Astrocyte (in vitro differentiated cells and primary cell): ENCODE results near the gene MREG. TPM values are rescaled to one million over a fixed set of nuclear protein-coding genes. Genes with fewer than 3 reads are reported as not detected.

Experiments used
- DNase-seq: peaks from one replicate; pipeline ENCODE4 v3.0.0-alpha.2; 2010; ENCODE audit warnings: low read depth
- FAIRE-seq: peaks from 2 replicates; lab custom pipeline; 2011; peaks lifted over from hg19 to GRCh38; lab: Jason Lieb, UNC
- H2AFZ ChIP-seq: 2 replicates; pipeline ENCODE4 v1.6.0; 2012; ENCODE audit warnings: low read depth, low read length, inconsistent platforms
- H3K27ac ChIP-seq: 2 replicates; pipeline ENCODE4 v1.5.1; 2011; ENCODE audit warnings: low read depth, low read length, inconsistent platforms
- H3K27me3 ChIP-seq: 2 replicates; pipeline ENCODE4 v1.6.0; 2011; ENCODE audit warnings: low read length, inconsistent platforms; ENCODE audit not compliant: insufficient read depth
- H3K36me3 ChIP-seq: 2 replicates; pipeline ENCODE4 v1.5.1; 2011; ENCODE audit warnings: low read length, inconsistent platforms; ENCODE audit not compliant: insufficient read depth
- H3K4me1 ChIP-seq: 2 replicates; pipeline ENCODE4 v1.5.1; 2011; ENCODE audit warnings: low read length, inconsistent platforms; ENCODE audit not compliant: insufficient read depth
- H3K4me2 ChIP-seq: 2 replicates; pipeline ENCODE4 v1.6.0; 2012; ENCODE audit warnings: low read length, inconsistent platforms
- H3K4me3 ChIP-seq: 2 replicates; pipeline ENCODE4 v1.5.1; 2011; ENCODE audit warnings: low read depth, mild to moderate bottlenecking, low read length, inconsistent platforms; ENCODE audit not compliant: insufficient read depth
- H3K79me2 ChIP-seq: 2 replicates; pipeline ENCODE4 v1.6.0; 2012; ENCODE audit warnings: mild to moderate bottlenecking, low read length, inconsistent platforms; ENCODE audit not compliant: insufficient read depth
- H3K9ac ChIP-seq: 2 replicates; pipeline ENCODE4 v1.6.0; 2012; ENCODE audit warnings: mild to moderate bottlenecking, low read length, inconsistent platforms
- H3K9me3 ChIP-seq: 2 replicates; pipeline ENCODE4 v1.5.1; 2012; ENCODE audit warnings: low read depth, mild to moderate bottlenecking, low read length, inconsistent platforms; ENCODE audit not compliant: insufficient read depth
- H4K20me1 ChIP-seq: 2 replicates; pipeline ENCODE4 v1.6.0; 2012; ENCODE audit warnings: low read length, inconsistent platforms; ENCODE audit not compliant: insufficient read depth
- H3K27ac Mint-ChIP-seq: one replicate; pipeline ENCODE4 v1.8.0; 2021; ENCODE audit warnings: mild to moderate bottlenecking, mixed read lengths; ENCODE audit not compliant: unreplicated experiment
- H3K27me3 Mint-ChIP-seq: one replicate; pipeline ENCODE4 v1.8.0; 2021; ENCODE audit warnings: low read depth, mixed read lengths; ENCODE audit not compliant: unreplicated experiment
- H3K36me3 Mint-ChIP-seq: one replicate; pipeline ENCODE4 v1.8.0; 2021; ENCODE audit warnings: low read depth, mixed read lengths; ENCODE audit not compliant: unreplicated experiment
- H3K4me1 Mint-ChIP-seq: one replicate; pipeline ENCODE4 v1.8.0; 2021; ENCODE audit warnings: low read depth, mixed read lengths; ENCODE audit not compliant: unreplicated experiment
- H3K4me3 Mint-ChIP-seq: one replicate; pipeline ENCODE4 v1.8.0; 2021; ENCODE audit warnings: mild to moderate bottlenecking, moderate library complexity, mixed read lengths; ENCODE audit not compliant: unreplicated experiment
- H3K9me3 Mint-ChIP-seq: one replicate; pipeline ENCODE4 v1.8.0; 2021; ENCODE audit warnings: mild to moderate bottlenecking, mixed read lengths; ENCODE audit not compliant: unreplicated experiment
- EZH2 ChIP-seq: IDR thresholded peaks from 2 replicates; pipeline ENCODE4 v1.6.1; 2012; ENCODE audit warnings: mild to moderate bottlenecking, low read length, inconsistent platforms; ENCODE audit not compliant: insufficient read depth
- total RNA-seq: library from RNA; stranded (reverse); gene quantifications from 2 replicates; pipeline ENCODE4 v1.2.1, GENCODE V29; 2021
- TF ChIP-seq, protein P1 (sequence below): IDR thresholded peaks from 2 replicates; pipeline ENCODE4 v1.5.1; 2011; ENCODE audit warnings: low read depth, mild to moderate bottlenecking, inconsistent platforms, low read length, moderate library complexity; ENCODE audit not compliant: insufficient read depth

The MREG gene
- total RNA-seq, 1 donor from 2014 or later, result 7.8 TPM

DNA sequence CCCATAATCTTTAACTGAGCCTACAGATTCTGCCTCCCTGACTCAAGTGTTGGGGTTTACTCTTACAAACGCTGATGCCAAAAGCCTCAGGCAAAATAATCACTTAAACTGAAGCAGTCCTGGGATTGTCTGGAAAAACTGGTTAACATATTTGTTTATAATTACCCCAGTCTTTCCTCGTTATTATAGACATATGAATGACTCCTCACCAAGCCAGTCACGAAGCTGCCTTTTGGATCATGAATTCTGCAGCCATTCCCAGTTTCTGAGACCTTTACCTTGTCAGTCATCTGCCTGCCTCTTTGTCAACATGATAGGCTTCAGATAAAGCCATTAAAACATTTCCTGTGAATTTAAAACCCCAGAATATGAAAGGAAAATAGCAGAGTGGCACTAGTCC, 46.4 kb downstream of the MREG start:
- Mint-ChIP-seq H3K4me1 (peaks cover 5% of the 10 kb centered on the region), H3K27ac (no peak overlapping the region), H3K36me3 (peaks cover 2% of the 10 kb centered on the region), H3K4me3 (no peak overlapping the region), H3K9me3 (no peaks in the 10 kb centered on the region), H3K27me3 (no peaks in the 10 kb centered on the region)
- no peak overlapping the region for H3K4me3 ChIP-seq
- H3K9me3 ChIP-seq, result no peaks in the 10 kb centered on the region
- peaks cover 6% of the 10 kb centered on the region for H4K20me1 ChIP-seq
- no peak for DNase-seq
- H2AFZ ChIP-seq, result no peak overlapping the region
- no peaks in the 10 kb centered on the region for H3K36me3 ChIP-seq
- TF ChIP-seq, protein P1, sequence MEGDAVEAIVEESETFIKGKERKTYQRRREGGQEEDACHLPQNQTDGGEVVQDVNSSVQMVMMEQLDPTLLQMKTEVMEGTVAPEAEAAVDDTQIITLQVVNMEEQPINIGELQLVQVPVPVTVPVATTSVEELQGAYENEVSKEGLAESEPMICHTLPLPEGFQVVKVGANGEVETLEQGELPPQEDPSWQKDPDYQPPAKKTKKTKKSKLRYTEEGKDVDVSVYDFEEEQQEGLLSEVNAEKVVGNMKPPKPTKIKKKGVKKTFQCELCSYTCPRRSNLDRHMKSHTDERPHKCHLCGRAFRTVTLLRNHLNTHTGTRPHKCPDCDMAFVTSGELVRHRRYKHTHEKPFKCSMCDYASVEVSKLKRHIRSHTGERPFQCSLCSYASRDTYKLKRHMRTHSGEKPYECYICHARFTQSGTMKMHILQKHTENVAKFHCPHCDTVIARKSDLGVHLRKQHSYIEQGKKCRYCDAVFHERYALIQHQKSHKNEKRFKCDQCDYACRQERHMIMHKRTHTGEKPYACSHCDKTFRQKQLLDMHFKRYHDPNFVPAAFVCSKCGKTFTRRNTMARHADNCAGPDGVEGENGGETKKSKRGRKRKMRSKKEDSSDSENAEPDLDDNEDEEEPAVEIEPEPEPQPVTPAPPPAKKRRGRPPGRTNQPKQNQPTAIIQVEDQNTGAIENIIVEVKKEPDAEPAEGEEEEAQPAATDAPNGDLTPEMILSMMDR, result no peak
- TF ChIP-seq EZH2, result no peak
- no peak overlapping the region for H3K4me2 ChIP-seq
- FAIRE-seq, result no peak
- no peak overlapping the region for H3K9ac ChIP-seq
- no peaks in the 10 kb centered on the region for H3K27me3 ChIP-seq
- H3K4me1 ChIP-seq, result no peaks in the 10 kb centered on the region
- H3K79me2 ChIP-seq, result no peaks in the 10 kb centered on the region
- H3K27ac ChIP-seq, result no peak overlapping the region

DNA sequence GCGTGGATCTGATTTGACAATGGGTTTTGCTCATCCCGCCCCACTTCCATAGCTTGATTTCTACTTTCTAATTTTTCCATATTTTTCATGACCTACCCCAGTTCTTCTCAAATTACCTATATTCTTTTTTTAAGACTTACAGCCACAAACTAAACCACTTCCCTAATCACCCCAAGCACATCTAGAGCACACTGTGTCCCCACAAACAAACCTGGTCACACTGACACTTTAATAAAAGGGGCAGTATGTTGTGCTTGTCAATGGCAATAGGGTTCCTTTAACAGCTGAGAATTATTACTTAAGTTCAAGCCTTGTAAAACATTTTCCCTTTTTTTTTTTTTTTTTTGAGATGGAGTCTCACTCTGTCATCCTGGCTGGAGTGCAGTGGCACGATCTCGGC, 47.1 kb downstream of the MREG start:
- Mint-ChIP-seq H3K9me3 (no peaks in the 10 kb centered on the region), H3K27ac (no peak overlapping the region), H3K4me1 (peaks cover 5% of the 10 kb centered on the region), H3K27me3 (no peaks in the 10 kb centered on the region), H3K36me3 (peaks cover 4% of the 10 kb centered on the region), H3K4me3 (no peak overlapping the region)
- no peak overlapping the region for H3K4me3 ChIP-seq
- H3K79me2 ChIP-seq, result no peaks in the 10 kb centered on the region
- TF ChIP-seq, protein P1, result no peak
- TF ChIP-seq EZH2, result no peak
- FAIRE-seq (no peak), DNase-seq (no peak)
- peaks cover 6% of the 10 kb centered on the region for H4K20me1 ChIP-seq
- no peak overlapping the region for H2AFZ ChIP-seq
- no peaks in the 10 kb centered on the region for H3K9me3 ChIP-seq
- H3K4me2 ChIP-seq, result no peak overlapping the region
- no peaks in the 10 kb centered on the region for H3K4me1 ChIP-seq
- no peaks in the 10 kb centered on the region for H3K36me3 ChIP-seq
- no peaks in the 10 kb centered on the region for H3K27me3 ChIP-seq
- no peak overlapping the region for H3K9ac ChIP-seq
- no peak overlapping the region for H3K27ac ChIP-seq

DNA sequence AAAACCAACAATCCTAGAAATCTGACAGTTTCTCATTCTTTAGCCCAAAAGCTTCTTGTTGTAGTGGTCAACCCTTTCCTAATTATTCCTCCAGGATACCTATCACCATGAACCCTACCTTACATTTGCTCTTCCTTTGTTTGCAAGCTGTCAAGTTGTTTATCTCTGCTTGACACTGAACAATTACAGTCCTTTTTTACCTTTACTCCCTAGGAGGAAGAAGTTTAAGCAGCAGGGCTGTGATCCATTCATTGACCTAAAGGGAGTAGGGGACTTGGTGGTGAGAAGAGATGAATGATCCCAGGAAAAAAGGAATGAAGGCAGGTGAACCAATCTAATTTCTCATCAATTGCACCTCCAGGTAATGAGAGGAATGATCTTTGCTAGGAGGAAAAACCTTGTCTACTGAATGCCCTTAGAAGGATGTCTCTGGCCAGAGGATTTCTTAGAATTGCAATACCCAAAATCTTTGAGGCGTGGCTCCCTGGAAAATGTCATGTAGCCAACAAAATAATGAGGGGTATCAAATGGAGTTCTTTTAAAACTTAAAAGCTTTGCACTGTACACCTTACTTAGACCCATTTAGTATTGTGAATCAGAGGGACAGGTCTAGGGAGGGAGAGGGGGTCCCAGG, 47.7 kb downstream of the MREG start:
- Mint-ChIP-seq H3K9me3 (no peaks in the 10 kb centered on the region), H3K4me3 (no peak overlapping the region), H3K4me1 (peaks cover 5% of the 10 kb centered on the region), H3K36me3 (peaks cover 4% of the 10 kb centered on the region), H3K27me3 (no peaks in the 10 kb centered on the region), H3K27ac (no peak overlapping the region)
- no peak overlapping the region for H3K27ac ChIP-seq
- DNase-seq (no peak), FAIRE-seq (no peak)
- peaks cover 6% of the 10 kb centered on the region for H4K20me1 ChIP-seq
- no peaks in the 10 kb centered on the region for H3K27me3 ChIP-seq
- H3K79me2 ChIP-seq, result no peaks in the 10 kb centered on the region
- no peaks in the 10 kb centered on the region for H3K9me3 ChIP-seq
- TF ChIP-seq, protein P1, result no peak
- TF ChIP-seq EZH2, result no peak
- no peaks in the 10 kb centered on the region for H3K36me3 ChIP-seq
- H3K4me3 ChIP-seq, result no peak overlapping the region
- H3K4me2 ChIP-seq, result no peak overlapping the region
- H3K4me1 ChIP-seq, result no peaks in the 10 kb centered on the region
- H3K9ac ChIP-seq, result no peak overlapping the region
- H2AFZ ChIP-seq, result no peak overlapping the region
